Colonic mucosa (tissue), 4 donors: Measurements from ENCODE around the gene ZNF790. TPM values are rescaled to one million over a fixed set of nuclear protein-coding genes. Genes with fewer than 3 reads are reported as not detected.
"Not testable (repeated sequence)": the region's sequence is repeated elsewhere in the genome, so short reads cannot be mapped to it uniquely, and the experiment has no call there.

ENCODE experiments used
- DNase-seq: peaks from one replicate; pipeline ENCODE4 v3.0.0-alpha.2; 2020
- H3K27ac ChIP-seq: fragments of 200-600 bp; one replicate; pipeline ENCODE4 v1.8.0; 2021
- H3K27me3 ChIP-seq: fragments of 200-600 bp; one replicate; pipeline ENCODE4 v1.8.0; 2021
- H3K36me3 ChIP-seq: fragments of 200-600 bp; one replicate; pipeline ENCODE4 v1.8.0; 2021
- H3K4me1 ChIP-seq: fragments of 200-600 bp; one replicate; pipeline ENCODE4 v1.8.0; 2021; ENCODE audit warnings: mild to moderate bottlenecking
- H3K4me3 ChIP-seq: fragments of 200-600 bp; one replicate; pipeline ENCODE4 v1.8.0; 2021
- H3K9ac ChIP-seq, 2 donors: one replicate each; pipeline ENCODE4 v1.7.0; 2013; ENCODE audit warnings: control low read depth in 2 of 2, low read depth in 2 of 2, low read length in 2 of 2
- H3K9me3 ChIP-seq: fragments of 200-600 bp; one replicate; pipeline ENCODE4 v1.8.0; 2021
- CTCF ChIP-seq: fragments of 200-600 bp; IDR thresholded peaks from one replicate; pipeline ENCODE4 v1.8.0; 2022; ENCODE audit warnings: antibody characterized with exemption, mild to moderate bottlenecking
- intact Hi-C: fragments of 100-400 bp; cut with DNase I; formaldehyde crosslinking; loops from one replicate; pipeline ENCODE4 v1.14.1; 2022
- total RNA-seq, 2 donors: library from RNA; stranded (reverse); fragmentation: NEBNext Ultra II Directional in 1 of 2; extraction: Animal tissue kit (Norgen Biotek cat#: 25700) in 1 of 2; gene quantifications; one replicate each; pipeline ENCODE4 v1.2.1, GENCODE V29; 2021
- donor health status: healthy.
- donor health status: DM: no; HTN: no; CAD: no.
- donor health status: DM: no; HTN: no; CAD: no.

Gene ZNF790
- total RNA-seq, 2 donors from 2014 or later, result 3.1 to 3.9 TPM

GRCh38 chr19:36821758-36822157 is 16.4 kb downstream of the ZNF790 start:
- H3K36me3 ChIP-seq, result no peaks in the 10 kb centered on the region
- no peak overlapping the region for H3K4me3 ChIP-seq
- no peak overlapping the region for H3K27ac ChIP-seq
- DNase-seq, result no peak
- peaks cover 15% of the 10 kb centered on the region for H3K9me3 ChIP-seq
- no peak overlapping the region for H3K9ac ChIP-seq
- TF ChIP-seq CTCF, result no peak
- H3K4me1 ChIP-seq, result no peaks in the 10 kb centered on the region
- H3K27me3 ChIP-seq, result no peaks in the 10 kb centered on the region
- intact Hi-C loops, result no loop called here

GRCh38 chr19:36819130-36819630 is 19.0 kb downstream of the ZNF790 start:
- DNase-seq, result no peak
- H3K4me3 ChIP-seq, result no peak overlapping the region
- TF ChIP-seq CTCF, result no peak
- H3K27ac ChIP-seq, result no peak overlapping the region
- H3K27me3 ChIP-seq, result no peaks in the 10 kb centered on the region
- H3K9me3 ChIP-seq, result peaks cover 23% of the 10 kb centered on the region
- no peaks in the 10 kb centered on the region for H3K36me3 ChIP-seq
- H3K9ac ChIP-seq, result no peak overlapping the region
- no peaks in the 10 kb centered on the region for H3K4me1 ChIP-seq
- intact Hi-C loops, result no loop called here

GRCh38 chr19:36807029-36807428 is 31.2 kb downstream of the ZNF790 start:
- Histone ChIP-seq H3K36me3 (no peaks in the 10 kb centered on the region), H3K9me3 (peaks cover 19% of the 10 kb centered on the region), H3K9ac (no peak overlapping the region), H3K27ac (no peak overlapping the region), H3K27me3 (no peaks in the 10 kb centered on the region), H3K4me3 (no peak overlapping the region), H3K4me1 (no peaks in the 10 kb centered on the region)
- intact Hi-C loops, result no loop called here
- no peak for TF ChIP-seq CTCF
- no peak for DNase-seq

GRCh38 chr19:36805364-36805763 is 32.8 kb downstream of the ZNF790 start:
- H3K4me1 ChIP-seq, result no peaks in the 10 kb centered on the region
- no peak for TF ChIP-seq CTCF
- no peak for DNase-seq
- no peak overlapping the region for H3K4me3 ChIP-seq
- H3K36me3 ChIP-seq, result no peaks in the 10 kb centered on the region
- H3K9me3 ChIP-seq, result peaks cover 8% of the 10 kb centered on the region
- intact Hi-C loops, result no loop called here
- no peak overlapping the region for H3K27ac ChIP-seq
- H3K9ac ChIP-seq, result no peak overlapping the region
- H3K27me3 ChIP-seq, result no peaks in the 10 kb centered on the region

GRCh38 chr19:36797786-36798108 is 40.4 kb downstream of the ZNF790 start:
- H3K27ac ChIP-seq, result no peak overlapping the region
- H3K9me3 ChIP-seq, result peaks cover 1% of the 10 kb centered on the region
- TF ChIP-seq CTCF, result no peak
- H3K36me3 ChIP-seq, result no peaks in the 10 kb centered on the region
- no peaks in the 10 kb centered on the region for H3K4me1 ChIP-seq
- H3K4me3 ChIP-seq, result peak overlapping the region; percentile 64
- peak overlapping the region in 1 of 2 donors; percentile 51 for H3K9ac ChIP-seq
- no peaks in the 10 kb centered on the region for H3K27me3 ChIP-seq
- intact Hi-C loops, result no loop called here
- no peak for DNase-seq

GRCh38 chr19:36796714-36796992 is 41.5 kb downstream of the ZNF790 start:
- intact Hi-C loops, result no loop called here
- DNase-seq, result no peak
- TF ChIP-seq CTCF, result no peak
- H3K36me3 ChIP-seq, result no peaks in the 10 kb centered on the region
- H3K4me3 ChIP-seq, result peak overlapping the region; percentile 64
- no peaks in the 10 kb centered on the region for H3K4me1 ChIP-seq
- H3K27me3 ChIP-seq, result no peaks in the 10 kb centered on the region
- H3K27ac ChIP-seq, result peak overlapping the region; percentile 22
- no peak overlapping the region for H3K9ac ChIP-seq
- no peaks in the 10 kb centered on the region for H3K9me3 ChIP-seq

GRCh38 chr19:36791420-36792141 is 46.6 kb downstream of the ZNF790 start:
- H3K4me1 ChIP-seq, H3K27me3 ChIP-seq, H3K27ac ChIP-seq, H3K9ac ChIP-seq, H3K9me3 ChIP-seq, DNase-seq, H3K36me3 ChIP-seq, H3K4me3 ChIP-seq, intact Hi-C loops: not testable (repeated sequence)
